HCEC 1CT (cell line): ENCODE results near the gene MARCO.

Experiments
- DNase-seq: peaks from one replicate; pipeline ENCODE4 v3.0.0-alpha.2; 2017

MARCO gene, protein sequence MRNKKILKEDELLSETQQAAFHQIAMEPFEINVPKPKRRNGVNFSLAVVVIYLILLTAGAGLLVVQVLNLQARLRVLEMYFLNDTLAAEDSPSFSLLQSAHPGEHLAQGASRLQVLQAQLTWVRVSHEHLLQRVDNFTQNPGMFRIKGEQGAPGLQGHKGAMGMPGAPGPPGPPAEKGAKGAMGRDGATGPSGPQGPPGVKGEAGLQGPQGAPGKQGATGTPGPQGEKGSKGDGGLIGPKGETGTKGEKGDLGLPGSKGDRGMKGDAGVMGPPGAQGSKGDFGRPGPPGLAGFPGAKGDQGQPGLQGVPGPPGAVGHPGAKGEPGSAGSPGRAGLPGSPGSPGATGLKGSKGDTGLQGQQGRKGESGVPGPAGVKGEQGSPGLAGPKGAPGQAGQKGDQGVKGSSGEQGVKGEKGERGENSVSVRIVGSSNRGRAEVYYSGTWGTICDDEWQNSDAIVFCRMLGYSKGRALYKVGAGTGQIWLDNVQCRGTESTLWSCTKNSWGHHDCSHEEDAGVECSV

DNA sequence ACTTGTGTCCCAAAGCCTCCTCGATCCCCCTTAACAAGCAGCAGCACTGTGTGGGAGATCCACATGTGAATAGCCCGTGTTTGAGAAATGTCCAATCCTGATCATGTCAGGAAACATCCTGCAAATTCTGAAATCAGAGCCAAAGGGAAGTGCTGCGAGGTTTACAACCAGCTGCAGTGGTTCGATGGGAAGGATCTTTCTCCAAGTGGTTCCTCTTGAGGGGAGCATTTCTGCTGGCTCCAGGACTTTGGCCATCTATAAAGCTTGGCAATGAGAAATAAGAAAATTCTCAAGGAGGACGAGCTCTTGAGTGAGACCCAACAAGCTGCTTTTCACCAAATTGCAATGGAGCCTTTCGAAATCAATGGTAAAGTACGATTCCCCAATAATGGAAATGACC lies at the start of gene MARCO:
Gene MARCO, plus strand, starts transcription at position 164 of the 400 bp plus-strand sequence. Its CDS starts 107 bp downstream, at position 271.
- DNase-seq = no peak

DNA sequence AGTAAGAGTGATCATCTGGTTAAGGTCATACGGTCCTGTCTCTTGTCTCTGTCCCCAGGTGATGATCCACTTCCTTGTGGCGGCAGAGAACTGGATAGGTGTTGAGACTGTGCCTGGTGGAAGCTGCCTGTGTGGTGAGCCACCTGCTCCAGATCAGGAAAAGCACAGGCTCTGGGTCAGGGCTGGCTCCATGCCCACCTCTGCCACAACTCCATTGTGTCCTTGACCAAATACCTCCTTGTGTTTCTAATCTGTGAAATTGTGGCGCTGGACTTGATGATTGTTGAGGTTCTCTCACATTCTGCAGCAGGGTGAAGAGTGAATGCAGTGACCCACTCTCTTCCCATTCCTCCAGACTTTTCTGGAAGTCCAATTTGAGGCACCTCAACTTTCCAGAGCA lies 48.9 kb upstream of the MARCO start:
- no peak for DNase-seq

DNA sequence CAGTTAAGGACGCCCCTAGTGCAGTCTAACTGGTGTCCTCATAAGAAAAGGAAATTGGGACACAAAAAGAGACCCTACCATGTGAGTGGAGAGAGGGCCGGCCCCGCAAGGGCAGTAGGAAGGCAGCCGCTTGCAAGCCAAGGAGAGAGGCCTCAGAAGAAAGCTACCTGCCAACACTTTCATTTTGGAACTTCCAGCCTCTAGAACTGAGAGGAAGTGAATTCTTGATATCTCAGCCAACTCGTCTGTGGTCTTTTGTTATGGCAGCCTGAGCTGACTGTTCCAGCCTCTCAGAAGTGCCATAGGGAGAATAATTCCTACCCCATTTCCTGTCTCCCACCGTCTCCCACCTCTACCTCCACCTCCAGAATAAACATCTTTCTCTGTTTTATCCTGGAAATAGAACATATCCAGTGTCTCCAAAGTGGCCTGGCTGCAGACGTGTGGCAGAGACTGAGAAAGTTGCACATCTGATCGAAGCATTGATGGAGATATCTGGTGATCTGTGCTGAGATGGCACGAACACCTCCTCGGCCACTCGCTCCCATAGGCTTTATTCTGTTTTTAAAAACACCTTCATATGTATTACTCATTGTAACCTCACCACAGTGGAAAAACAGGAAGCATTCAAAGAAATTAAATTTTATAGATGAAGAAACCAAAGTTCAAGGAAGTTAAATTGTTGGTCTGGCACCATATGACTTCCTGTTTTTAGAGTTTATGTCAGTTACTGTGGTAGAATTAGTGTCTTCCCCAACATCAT lies 39.5 kb upstream of the MARCO start:
- DNase-seq = no peak

DNA sequence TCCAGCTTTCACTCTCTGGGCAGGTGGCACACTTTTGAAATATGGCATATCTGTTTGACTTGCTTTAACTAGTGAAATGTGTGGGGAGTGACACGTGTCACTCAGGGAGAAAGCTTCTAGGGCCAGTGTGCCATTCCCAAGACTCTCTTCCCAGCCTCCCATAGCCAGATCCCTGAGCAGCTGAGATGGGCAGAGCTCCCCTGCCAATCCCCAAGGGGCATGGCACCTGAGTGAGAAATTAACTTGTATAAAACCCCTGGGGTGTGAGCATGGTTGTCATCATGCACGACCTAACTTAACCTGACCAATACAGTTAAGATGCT lies 39.0 kb upstream of the MARCO start:
- no peak for DNase-seq

DNA sequence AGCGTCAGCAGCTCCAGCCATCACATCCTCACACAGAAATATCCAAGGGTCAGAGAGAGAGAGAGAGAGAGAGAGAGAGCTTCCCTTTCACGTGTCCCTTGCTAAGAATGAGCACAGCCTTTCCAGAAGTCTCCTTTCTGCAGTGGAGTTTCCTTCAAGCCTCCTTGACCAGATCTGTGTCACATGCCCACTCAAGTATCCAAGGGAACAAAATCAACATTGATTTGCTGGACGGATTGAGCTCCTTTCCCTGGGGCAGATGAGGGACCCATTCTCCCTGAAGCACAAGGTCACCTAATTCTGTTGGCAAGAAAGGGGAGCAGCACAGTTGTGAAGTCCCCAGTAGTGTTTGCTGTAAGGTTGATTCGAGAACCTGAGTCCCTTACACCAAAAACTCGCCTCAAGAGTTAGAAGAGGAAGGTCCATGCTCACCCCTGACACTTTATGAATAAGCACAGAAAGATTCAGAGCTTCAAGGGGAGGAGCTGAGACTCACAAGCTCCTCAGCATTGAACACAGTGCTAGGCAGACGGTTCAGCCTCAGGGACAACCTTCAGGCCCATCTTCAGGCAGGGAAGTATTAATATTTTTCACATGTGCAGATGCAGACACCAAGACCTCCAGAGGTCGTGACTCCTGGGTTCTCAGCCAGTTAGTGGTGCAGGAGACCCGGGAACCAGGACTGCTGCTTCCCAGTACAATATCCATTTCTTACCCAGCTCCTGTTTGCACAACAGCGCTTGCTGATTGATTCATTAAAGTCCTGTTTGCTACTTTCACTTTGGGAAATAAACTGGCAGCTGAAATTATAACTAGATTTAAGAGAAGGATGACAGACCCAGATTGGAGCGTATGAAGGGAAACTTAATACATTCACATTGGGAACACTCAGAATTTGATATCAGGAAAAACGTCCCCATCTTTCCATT lies 38.2 kb upstream of the MARCO start:
- DNase-seq = no peak

DNA sequence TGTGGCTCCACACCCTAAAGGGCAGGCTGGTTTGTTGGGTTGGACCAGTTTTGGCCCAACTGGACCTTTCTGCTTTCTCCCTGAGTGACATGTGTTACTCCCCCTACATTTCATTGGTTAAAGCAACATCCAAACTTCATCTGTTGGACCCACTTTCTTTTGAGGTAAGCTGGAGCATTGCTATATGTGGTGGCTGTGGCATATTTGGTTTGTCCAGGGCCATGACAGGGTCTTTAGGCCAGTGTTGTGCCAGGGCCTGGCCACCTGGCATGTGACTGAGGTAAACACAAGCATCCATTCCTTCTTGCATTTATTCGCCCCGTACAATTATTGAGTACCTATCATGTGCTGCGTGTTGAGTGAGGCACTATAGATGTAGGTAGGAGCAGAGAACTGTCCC lies 36.8 kb upstream of the MARCO start:
- DNase-seq = no peak

DNA sequence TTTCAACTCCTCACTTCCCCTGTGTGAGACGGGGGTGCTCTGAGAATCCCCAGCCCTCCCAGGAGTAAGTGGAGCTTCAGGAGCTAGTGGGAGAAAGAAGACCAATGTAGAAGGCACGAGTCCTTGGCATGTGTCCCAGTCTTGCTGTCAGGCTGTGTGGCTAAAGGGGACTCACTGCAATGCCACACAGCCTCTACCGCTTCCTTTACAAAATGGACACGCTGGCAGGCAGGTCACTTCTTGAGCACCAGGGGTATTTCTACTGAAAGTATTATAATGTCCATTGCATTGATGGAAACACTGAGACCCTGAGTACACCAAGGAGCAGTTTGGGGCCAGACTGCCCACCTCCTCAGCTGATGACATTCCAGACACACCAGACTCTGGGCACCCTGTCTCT lies 35.8 kb upstream of the MARCO start:
- no peak for DNase-seq

DNA sequence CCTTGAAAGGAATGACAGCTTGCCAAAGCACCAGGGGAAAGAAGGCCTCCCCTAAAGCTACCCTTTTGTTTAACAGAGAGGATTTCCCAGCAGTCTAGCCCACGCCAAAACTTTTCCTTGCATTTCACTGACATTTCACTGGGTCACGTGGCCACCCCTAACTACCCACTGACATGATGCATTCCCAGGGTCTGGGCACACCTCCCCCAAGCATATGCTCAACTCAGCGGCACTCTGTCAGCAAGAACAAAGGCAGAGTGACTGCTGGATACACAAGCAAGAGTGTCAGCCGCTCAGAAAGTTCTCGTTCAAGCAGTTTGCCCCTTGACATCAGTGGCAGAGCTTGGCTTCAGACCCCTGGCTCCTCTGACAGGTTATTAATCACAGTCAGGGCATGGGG lies 34.2 kb upstream of the MARCO start:
- DNase-seq = no peak

DNA sequence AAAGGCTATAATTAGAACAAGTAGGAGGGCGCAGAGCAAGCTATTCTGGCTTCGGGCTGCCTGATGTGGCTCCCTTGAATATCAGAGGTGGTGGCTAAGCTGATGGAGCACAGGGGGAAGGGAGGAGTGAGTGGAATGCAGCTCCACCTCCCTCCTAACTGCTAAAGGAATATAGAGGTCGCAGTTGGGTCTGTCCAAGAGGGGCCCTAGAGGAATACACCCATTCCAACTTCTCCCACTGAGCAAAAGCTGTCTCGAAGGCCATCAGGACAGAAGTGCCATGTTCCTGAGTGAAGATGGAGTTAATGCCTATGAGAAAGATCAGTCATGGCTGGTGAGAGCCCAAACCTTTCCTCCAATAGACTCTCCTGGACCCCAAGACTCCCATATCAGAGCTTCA lies 32.8 kb upstream of the MARCO start:
- no peak for DNase-seq

DNA sequence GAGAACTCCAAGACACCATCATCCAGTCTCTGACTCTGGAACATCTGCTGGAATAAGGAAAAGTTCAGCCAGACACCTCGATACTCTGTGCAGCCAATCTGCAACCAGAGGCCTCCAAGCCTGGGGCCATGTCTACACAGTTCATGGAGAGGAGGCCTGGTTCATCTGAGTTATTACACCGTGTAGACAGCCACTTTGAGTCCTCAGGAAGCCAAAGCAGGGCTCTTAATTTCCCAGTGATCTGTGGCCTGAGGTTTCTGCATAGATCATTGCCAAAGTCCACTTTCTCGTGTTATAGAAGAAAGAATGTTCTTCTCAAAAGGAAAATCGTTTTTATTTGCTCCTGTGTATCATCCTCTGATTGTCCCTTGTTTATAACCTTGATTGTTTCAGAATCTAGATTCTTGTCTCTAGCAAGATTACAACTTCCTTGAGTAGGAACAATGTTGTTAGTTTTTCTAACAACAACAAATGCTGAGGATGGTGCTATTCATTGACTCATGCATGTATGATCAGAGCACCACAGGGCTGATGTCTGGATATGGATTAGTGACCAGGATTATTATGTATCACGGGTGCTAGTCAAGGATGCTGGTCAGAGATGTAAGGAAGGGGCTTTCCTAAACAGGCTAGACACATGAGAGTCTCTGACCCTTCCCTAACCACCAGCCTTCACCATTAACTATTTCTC lies 30.7 kb upstream of the MARCO start:
- no peak for DNase-seq

DNA sequence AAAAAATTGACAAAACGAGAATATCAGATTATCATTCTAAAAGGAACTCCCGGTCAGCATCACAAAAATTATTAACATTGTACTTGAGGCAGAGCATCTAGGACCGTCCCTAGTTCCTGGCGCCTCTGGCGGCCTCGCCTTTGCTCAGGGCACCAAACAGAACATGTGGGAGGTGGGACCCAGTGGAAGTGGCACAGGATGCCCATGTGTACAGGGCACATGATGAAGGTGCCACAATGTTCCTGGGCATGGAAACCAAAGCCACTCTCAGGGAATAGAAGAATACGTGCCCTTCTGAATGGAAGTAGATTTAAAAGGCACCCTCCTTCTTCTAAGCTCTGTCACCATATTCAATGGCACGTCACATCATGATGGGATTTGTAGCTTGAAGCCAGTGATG lies 30.1 kb upstream of the MARCO start:
- DNase-seq = no peak

DNA sequence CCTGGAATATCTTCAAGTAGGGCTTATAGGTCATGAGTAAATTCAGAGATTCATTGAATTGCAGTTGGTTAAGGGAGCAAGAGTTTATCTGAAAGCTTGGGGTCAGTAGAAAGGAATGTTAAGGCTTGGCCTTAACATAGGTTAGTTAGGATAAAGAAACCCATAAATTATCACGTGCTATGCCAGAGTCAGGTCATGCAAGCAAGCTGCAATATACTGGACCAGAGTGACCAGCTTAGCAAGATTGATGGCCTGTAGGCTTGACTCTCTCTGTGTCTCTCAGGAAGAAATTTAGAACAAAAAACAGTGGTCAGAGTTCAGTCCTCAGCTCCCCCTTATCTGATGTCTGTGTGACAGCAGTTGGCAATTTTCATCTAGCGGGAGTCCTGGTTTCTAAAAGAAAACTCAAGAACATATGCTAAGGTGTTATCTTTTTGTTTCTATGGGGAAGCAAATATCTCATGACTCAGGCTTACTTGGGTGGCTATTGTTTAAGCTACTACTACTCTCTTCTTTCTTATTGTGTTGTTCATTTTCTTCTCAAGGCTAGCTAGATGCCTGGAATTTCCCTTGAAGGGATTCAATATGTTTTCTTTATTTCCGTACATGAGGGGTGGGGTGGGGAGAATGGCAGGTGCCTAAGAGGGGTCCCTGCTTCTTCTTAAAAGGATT lies 28.7 kb upstream of the MARCO start:
- DNase-seq = no peak

DNA sequence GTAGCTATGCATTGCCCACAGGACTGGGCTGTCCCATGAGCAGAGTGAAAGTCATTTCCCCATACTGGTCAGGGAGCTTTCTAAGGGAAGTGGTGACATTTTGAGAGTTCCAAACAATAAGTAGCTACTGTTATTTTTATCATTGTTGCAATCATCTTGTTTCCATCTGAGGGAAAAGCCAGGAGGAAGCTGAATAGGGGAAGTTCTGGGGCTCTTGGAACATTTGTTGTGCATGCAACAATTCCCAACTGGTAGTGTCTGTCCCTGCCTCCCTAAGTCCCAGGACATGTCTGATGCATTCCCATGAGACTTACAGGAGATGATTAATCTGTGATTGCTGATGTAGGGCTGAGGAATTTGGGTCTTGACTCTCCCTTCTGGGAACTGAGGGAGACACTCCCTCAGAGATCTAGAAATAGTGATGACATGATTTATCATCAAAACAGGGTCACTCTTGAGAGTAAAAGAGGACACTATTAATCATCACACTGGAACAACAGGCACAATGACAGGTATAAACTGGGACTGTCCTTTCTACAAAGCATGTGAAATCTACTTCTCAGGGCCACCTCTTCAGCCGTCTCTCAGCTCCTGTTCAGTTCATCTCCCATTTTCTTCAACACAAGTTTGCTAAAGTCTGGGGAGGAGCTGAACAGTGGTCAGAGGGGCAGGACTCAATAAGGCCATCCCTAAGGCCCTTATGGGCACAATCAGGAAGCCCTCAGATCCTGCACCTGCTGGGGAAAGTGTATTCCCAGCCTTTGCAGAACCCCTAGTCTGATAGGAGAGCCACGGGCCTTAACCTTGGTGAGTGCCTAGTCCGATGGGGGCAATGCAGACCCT lies 28.0 kb upstream of the MARCO start:
- no peak for DNase-seq

DNA sequence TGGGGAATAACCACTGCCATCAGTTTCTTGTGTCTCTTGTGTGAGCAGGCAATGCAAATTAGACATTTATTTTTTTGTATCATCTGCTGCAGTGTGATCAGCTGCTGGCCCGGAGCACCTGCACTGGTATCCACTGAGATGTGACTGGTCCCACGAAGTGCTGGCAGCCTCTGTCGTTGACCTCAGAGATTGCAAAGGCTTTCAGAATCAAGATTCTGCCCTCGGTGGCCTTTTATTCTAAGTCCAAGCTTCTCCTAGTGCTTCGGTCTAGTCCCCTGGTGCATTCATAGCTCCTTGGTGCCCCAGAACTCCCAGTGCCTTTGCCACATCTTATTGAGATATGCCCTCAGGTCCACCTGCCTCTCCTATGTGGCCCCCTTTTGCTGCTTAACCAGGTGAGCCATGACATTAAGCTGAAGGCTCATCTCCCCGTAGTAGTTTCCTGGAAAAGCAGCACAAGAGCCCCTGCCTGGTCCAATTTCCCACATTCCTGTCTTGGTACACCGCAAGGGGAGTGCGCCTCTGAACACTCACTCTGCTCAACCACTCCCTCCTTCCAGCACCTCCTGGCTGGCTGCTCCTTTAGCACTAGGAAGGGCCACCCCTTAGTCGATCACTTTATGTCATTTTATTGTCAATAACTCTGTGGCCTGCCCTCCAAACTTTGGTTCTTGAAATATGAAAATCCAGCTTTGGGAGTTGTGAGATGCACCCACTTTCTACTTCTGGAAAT lies 27.1 kb upstream of the MARCO start:
- DNase-seq = no peak

DNA sequence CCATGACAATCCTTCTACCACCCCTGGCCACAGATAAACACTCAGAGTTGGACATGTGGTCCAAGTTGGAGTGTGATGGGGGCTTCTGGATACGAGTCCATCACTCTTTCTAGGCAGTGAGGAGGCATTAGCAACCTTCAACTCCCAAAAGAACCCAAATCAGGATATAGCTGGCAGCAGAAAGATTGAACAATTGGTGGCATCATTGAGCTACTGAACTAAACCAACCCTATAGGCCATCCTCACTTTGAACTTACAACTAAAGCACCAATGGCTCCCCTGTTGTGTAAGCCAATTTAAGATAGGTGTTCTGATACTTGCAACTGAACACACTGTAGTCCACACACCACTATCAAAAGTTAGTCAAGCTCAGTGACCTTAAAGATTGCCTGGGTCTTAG lies 24.0 kb upstream of the MARCO start:
- DNase-seq = no peak

DNA sequence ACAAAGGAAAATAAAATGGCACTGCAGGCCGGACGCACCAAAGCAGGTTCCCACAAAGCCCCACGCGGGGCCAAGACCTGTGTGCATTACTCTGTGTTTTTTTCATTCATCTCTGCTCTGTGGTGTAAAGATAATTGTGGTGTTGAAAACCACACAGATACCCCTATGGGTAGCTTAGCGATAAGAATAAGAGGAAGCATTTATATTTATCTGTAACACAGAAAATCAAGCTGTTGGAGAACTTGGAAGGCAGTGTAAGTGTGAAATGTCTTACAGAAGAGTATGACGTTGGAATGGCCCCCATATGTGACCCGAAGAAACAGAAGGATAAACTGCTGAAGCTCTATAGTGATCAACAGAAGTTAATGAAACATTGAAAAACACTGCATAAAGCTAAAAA lies 20.3 kb upstream of the MARCO start:
- DNase-seq = no peak

DNA sequence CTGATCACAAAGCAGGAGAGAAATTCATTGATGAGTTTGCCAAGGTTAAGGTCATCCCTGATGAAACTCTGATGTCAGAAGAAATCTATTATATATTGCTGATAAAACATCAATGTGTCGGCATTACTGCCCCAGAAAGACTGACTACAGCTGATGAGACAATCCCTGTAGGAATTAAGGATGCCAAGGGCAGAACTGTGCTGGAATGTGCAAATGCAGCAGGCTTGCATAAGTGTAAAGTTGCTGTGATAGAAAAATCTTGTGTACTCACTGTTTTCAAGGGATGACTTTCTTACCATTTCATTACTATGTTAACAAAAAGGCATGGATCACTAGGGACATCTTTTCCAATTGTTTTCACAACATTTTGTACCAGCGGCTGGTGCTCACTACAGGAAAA lies 19.7 kb upstream of the MARCO start:
- no peak for DNase-seq

DNA sequence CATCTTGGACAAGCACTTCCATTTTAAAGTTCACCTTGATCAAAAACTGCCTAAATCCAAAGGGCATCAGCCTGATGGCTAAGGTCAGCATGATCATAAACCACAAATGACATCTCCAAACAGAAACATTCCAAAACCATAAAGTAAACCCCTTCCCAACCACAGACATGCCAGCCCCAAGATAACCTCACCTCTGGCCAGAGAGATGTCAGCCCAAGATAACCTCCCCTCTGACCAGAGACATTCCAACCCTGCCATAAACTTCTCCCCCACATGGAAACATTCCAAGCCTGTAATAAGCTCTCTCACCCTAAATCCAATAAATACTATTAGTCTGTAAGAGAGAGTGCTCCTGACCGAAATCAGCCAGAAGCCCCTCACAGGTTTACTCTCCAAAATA lies 18.6 kb upstream of the MARCO start:
- no peak for DNase-seq

DNA sequence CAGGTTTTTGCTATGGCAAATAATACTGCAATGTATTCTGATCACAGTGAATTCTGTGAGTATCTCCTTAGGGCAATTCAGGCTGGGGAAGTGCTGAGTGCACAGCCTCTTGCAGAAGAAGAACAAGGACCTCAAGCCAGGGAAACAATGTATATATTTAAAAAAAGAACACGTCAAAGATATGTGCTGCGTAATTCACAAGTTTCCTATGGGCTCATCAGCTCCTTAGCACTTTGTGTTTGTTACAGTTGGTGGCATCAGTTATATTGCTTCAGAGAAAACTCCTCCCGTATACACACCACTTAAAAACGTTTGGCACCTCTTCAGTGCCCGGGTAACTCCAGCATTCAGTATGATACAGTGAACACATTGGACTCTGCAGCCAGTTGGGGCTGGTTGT lies 16.5 kb upstream of the MARCO start:
- DNase-seq = no peak

DNA sequence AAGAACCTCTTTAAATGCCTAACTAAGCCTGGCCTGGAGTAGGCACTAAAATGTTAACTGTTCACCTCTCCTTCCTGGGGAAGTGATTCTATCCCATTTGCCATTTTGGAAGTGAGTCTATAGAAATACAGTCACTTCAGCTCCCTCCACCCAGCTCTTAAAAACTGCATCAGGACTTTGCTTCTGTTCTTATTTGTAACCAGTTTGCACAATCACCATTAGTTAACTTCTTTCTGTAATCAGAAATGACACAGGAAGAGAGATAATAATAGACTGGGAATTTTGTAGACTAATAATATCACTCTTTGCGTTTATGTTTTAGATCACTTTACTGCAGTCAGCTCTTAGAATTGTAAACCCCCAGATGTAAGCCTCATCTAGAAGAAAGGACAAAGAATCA lies 16.0 kb upstream of the MARCO start:
- DNase-seq = no peak
